ENCODE results near the gene PLOD3.

The PLOD3 gene

DNA sequence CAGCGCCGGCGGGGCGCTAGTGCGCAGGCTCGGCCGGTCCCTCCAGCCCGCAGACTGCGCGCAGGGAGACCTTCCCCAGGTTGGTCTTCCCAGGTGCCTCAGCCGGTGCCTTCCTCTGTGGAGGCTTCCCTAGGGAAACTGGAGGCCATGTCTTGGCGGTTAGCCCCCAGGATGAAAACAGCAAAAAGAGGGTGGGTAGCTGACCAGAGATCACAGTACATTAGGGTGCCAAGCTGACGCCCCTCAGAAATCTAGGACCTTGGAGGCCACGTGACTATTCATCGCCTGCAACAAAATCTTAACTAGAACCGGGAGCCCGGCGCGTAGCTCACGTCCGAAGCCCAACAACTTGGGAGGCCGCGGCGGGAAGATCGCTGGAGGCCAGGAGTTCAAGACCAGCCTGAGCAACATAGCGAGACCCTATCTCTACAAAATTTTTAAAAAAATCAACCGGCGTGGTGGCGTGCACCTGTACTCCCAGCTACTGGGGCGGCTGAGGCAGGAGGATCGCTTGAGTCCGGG lies 27.8 kb upstream of the PLOD3 start:
- peaks cover 16% of the 10 kb centered on the region for H3K36me3 ChIP-seq (ENCODE audit: insufficient read depth, low read depth, low read length)
- no peaks in the 10 kb centered on the region for H3K27me3 ChIP-seq (ENCODE audit: insufficient read depth, low read length)
- H3K9ac ChIP-seq (ENCODE audit: low read depth, low read length) = peak overlapping the region; percentile 91; the same call in 1 of the 2 replicates

DNA sequence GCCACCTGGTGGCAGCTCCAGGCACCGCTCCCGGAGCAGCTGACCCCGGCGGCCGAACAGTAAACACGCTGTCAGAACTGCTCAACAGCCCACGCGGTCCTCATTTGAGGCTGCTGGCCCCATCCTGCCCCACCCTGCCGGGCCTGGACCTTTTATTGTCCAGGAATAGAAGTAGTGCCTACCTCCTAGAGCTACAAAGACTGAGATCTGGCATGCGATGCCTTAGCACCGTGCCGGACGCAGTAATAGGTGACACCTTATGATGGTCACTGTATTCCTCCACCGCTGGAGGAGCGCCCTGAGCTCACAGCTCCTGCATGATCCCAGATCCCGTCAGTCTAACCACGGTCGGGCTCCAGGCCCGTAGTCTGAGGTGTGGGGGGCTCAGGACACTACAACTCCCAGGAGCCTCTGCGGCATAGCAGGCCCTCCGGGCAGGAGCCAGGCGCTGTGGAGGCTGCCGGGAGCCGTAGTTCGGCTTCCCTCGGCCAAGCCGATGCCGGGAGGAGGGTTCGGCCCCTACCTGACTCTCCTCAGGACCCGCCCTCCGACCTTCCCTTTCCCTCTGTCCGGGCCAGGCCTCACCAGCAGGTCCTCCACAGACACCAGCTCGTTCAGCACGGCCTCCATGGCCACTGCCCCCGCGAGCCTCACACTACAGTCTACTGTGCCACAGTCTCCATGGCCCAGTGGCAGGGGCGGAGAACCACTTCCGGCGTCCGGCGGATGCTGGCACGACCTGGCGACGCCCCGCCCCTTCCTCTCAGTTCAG lies 27.2 kb upstream of the PLOD3 start, which contains the start of gene FIS1:
Gene FIS1 (minus strand): TSS at position 707 of the 772 bp plus-strand sequence. CDS start 77 bp downstream, at position 630.
- peak within 1 kb of the TSS; percentile 86 for H3K27ac ChIP-seq (ENCODE audit: low read length)
- peaks cover 20% of the 10 kb centered on the region for H3K36me3 ChIP-seq (ENCODE audit: insufficient read depth, low read depth, low read length)
- H3K9ac ChIP-seq (ENCODE audit: low read depth, low read length) = peak within 1 kb of the TSS; percentile 91; the same call in 1 of the 2 replicates
- H3K4me3 ChIP-seq (ENCODE audit: low read length) = peak within 1 kb of the TSS; percentile 100
- H3K27me3 ChIP-seq (ENCODE audit: insufficient read depth, low read length) = no peaks in the 10 kb centered on the region
- no peaks in the 10 kb centered on the region for H3K4me1 ChIP-seq (ENCODE audit: insufficient read depth, low read length)
- no peaks in the 10 kb centered on the region for H3K9me3 ChIP-seq (ENCODE audit: insufficient read depth, low read depth, low read length)

More for the DNA sequence above, 27.8 kb upstream of the PLOD3 start:
- Histone ChIP-seq H3K4me1 (ENCODE audit: insufficient read depth, low read length) (no peaks in the 10 kb centered on the region), H3K27ac (ENCODE audit: low read length) (peak overlapping the region; percentile 69), H3K9me3 (ENCODE audit: insufficient read depth, low read depth, low read length) (no peaks in the 10 kb centered on the region), H3K4me3 (ENCODE audit: low read length) (peak overlapping the region; percentile 100)

DNA sequence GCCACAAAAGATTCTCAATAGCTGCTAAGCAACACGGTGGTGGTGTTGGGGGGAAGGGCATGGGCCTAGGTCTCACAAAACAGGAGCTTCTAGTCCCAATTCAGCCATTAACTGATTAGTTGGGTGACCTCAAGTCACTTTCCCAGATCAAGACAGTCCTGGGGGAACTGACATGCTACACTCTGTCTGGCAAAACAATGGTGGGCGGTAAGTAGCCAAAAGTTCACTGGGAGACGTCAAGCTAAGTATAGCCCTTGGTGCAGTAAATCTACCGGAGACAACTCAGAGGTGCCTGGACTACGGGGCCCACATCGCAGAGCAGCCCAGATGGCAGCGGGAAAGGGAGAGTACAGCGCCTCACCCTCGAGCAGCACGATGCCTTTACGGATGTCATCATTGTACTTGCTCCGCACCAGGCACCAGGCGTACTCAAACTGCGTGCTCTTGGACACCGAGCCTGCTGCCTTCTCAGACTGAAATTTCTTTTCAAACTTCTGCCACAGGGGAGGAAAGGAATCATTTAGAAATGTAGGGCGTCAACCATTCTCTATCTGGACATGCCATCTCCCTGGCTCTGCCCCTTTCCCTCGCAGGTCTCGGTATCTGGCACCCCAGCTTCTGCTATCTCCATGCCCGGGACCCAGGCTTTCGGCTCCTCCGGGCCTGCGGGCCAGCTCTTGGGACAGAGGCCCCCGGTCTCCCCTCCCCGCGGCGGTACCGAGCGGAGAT lies 26.4 kb upstream of the PLOD3 start:
- Histone ChIP-seq H3K4me3 (ENCODE audit: low read length) (peak overlapping the region; percentile 100), H3K4me1 (ENCODE audit: insufficient read depth, low read length) (no peaks in the 10 kb centered on the region), H3K36me3 (ENCODE audit: insufficient read depth, low read depth, low read length) (peaks cover 20% of the 10 kb centered on the region), H3K9me3 (ENCODE audit: insufficient read depth, low read depth, low read length) (no peaks in the 10 kb centered on the region), H3K27me3 (ENCODE audit: insufficient read depth, low read length) (no peaks in the 10 kb centered on the region), H3K27ac (ENCODE audit: low read length) (no peak overlapping the region), H3K9ac (ENCODE audit: low read depth, low read length) (peak overlapping the region; percentile 91; the same call in 1 of the 2 replicates)

DNA sequence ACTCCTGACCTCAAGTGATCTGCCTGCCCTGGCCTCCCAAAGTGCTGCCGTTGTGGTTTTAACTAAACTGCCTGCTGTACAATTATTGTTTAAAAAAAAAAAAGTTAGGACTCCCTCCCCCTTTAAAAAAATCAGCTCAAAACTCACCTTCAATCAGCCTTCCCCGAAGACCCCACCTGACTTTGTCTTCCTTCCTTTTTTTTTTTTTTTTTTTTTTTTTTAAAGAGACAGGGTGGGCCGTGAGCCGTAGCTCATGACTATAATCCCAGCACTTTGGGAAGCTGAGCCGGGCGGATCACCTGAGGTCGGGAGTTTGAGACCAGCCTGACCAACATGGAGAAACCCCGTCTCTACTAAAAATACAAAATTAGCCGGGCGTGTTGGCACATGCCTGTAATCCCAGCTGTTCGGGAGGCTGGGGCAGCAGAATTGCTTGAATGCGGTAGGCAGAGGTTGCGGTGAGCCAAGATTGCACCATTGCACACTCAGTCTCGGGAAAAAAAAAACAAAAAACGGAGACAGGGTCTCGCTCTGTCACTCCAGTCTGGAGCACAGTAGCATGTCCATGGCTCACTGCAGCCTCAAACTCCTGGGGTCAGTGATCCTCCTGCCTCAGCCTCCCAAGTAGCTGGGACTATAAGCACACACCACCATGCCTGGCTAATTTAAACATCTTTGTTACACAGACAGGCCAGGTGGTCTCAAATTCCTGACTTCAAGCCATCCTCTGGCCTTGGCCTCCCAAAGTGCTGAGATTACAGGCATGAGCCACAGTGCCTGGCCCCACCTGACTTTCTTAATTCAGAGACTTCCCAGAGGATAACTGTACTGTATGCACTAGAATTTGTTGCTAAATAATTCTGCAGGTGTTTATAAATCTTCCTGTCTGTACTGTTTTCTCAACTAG lies 24.3 kb upstream of the PLOD3 start:
- Histone ChIP-seq H3K9ac (ENCODE audit: low read depth, low read length) (no peak overlapping the region), H3K27me3 (ENCODE audit: insufficient read depth, low read length) (no peaks in the 10 kb centered on the region), H3K36me3 (ENCODE audit: insufficient read depth, low read depth, low read length) (peaks cover 30% of the 10 kb centered on the region), H3K4me1 (ENCODE audit: insufficient read depth, low read length) (0 out of 2 replicates have a peak, but pooled peaks cover 2% of the 10 kb centered on the region), H3K9me3 (ENCODE audit: insufficient read depth, low read depth, low read length) (no peaks in the 10 kb centered on the region), H3K27ac (ENCODE audit: low read length) (no peak overlapping the region), H3K4me3 (ENCODE audit: low read length) (no peak overlapping the region)

DNA sequence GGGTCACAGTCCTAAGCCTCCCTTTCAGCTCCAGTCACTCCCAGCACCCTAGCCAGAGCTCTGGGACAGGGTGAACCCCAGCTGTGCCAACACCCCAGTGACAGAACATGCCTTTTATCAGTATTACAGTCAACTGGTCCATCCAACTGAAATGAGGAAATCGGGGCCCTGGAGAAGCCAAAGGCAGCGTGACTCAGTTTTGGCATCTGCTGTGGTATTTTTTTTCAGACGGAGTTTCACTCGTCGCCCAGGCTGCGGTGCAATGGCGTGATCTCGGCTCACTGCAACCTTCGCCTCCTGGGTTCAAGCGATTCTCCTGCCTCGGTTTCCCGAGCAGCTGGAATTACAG lies 23.6 kb upstream of the PLOD3 start:
- Histone ChIP-seq H3K9me3 (ENCODE audit: insufficient read depth, low read depth, low read length) (no peaks in the 10 kb centered on the region), H3K4me3 (ENCODE audit: low read length) (no peak overlapping the region), H3K36me3 (ENCODE audit: insufficient read depth, low read depth, low read length) (peaks cover 30% of the 10 kb centered on the region), H3K9ac (ENCODE audit: low read depth, low read length) (no peak overlapping the region), H3K27me3 (ENCODE audit: insufficient read depth, low read length) (no peaks in the 10 kb centered on the region), H3K27ac (ENCODE audit: low read length) (no peak overlapping the region), H3K4me1 (ENCODE audit: insufficient read depth, low read length) (0 out of 2 replicates have a peak, but pooled peaks cover 2% of the 10 kb centered on the region)

DNA sequence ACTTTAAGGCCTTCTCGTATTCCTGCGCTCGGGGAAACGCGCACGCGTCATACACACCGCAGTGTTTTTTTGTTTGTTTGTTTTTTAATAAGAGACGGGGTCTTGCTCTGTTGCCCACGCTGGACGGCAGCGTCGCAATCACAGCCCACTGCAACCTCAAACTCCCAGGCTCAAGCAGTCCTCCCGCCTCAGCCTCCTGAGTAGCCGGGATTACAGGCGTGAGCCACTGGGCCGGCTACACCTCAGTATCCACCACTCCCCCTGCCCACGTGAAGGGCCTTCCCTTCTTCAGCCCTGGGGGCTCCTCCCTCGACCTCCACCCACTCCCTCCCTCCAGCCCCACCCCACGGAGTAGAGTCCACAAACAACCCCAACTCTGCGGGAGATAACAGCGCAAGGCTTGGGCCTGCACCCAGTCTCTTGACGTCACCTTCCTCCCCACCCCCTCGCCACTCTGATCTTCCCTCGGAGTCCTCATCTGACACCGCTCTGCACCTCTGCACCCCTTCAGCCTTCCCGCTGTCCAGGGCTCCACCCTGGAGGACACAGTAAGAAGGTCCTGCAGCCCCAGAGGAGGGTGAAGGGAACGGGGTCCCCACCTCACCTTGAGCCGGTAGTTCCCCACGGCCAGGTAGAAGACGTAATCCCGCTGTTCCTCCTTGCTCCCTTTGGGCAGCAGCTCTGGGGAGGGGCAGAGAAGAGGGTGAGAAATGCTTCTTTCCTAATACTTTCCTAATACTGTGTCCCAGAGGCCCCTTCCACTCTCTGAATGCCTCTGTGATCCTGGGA lies 23.0 kb upstream of the PLOD3 start:
- H3K9me3 ChIP-seq (ENCODE audit: insufficient read depth, low read depth, low read length) = no peaks in the 10 kb centered on the region
- no peak overlapping the region for H3K4me3 ChIP-seq (ENCODE audit: low read length)
- H3K9ac ChIP-seq (ENCODE audit: low read depth, low read length) = no peak overlapping the region
- H3K36me3 ChIP-seq (ENCODE audit: insufficient read depth, low read depth, low read length) = peaks cover 30% of the 10 kb centered on the region
- 0 out of 2 replicates have a peak, but pooled peaks cover 2% of the 10 kb centered on the region for H3K4me1 ChIP-seq (ENCODE audit: insufficient read depth, low read length)
- no peak overlapping the region for H3K27ac ChIP-seq (ENCODE audit: low read length)
- H3K27me3 ChIP-seq (ENCODE audit: insufficient read depth, low read length) = no peaks in the 10 kb centered on the region

DNA sequence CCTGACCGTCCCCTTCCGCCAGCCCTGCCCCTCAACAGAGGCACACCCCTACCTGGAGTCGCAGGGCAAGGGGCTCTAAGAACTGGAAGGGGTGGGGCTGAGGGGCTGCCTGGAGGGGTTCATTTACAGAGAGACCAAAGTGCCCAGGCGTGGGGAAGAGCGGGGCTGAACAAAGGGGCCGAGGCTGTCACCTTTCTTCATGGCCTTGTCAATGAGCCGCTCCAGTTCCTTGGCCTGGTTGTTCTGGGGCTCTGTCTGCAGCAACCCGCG lies 22.5 kb upstream of the PLOD3 start:
- H3K27ac ChIP-seq (ENCODE audit: low read length) = no peak overlapping the region
- peaks cover 30% of the 10 kb centered on the region for H3K36me3 ChIP-seq (ENCODE audit: insufficient read depth, low read depth, low read length)
- H3K9me3 ChIP-seq (ENCODE audit: insufficient read depth, low read depth, low read length) = no peaks in the 10 kb centered on the region
- no peaks in the 10 kb centered on the region for H3K27me3 ChIP-seq (ENCODE audit: insufficient read depth, low read length)
- 0 out of 2 replicates have a peak, but pooled peaks cover 2% of the 10 kb centered on the region for H3K4me1 ChIP-seq (ENCODE audit: insufficient read depth, low read length)
- no peak overlapping the region for H3K4me3 ChIP-seq (ENCODE audit: low read length)
- H3K9ac ChIP-seq (ENCODE audit: low read depth, low read length) = no peak overlapping the region

DNA sequence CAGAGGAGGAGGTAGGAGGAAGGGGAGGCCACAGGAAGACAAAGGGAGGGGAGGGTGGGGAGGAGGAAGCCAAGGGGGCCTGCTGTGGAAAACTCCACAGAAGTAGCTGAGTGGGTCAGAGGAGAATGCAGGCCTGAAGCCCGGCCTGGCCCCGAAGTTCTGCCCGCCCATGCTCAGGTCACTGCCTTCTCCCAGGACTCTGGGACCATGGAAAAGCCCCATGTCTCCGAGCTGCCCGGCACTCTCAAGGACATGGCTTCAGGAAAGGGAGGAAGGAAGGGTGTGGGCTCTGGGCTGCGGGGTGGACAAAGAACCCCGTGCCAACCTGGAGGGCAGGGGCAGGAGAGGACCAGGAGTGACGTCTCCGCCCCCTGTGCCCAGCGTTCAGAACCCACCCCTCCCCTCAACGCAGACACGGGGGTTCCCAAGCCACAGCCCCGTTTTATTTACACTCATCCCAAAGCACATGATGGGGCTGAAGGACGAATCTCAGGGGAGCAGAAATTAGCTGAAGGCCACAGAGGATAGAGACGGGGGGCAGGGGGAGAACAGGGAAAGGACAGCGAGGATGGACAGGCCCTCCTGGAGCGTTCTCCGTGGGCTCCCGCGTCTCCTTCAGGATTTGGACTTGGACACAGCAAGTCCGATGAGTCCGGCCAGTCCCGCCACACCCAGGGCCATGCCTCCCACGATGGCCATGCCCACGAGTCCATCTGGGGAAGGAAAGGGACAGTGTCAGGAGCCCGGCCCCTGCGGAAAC lies 22.0 kb upstream of the PLOD3 start:
- Histone ChIP-seq H3K27ac (ENCODE audit: low read length) (no peak overlapping the region), H3K4me3 (ENCODE audit: low read length) (no peak overlapping the region), H3K36me3 (ENCODE audit: insufficient read depth, low read depth, low read length) (peaks cover 30% of the 10 kb centered on the region), H3K27me3 (ENCODE audit: insufficient read depth, low read length) (no peaks in the 10 kb centered on the region), H3K9me3 (ENCODE audit: insufficient read depth, low read depth, low read length) (no peaks in the 10 kb centered on the region), H3K4me1 (ENCODE audit: insufficient read depth, low read length) (0 out of 2 replicates have a peak, but pooled peaks cover 2% of the 10 kb centered on the region), H3K9ac (ENCODE audit: low read depth, low read length) (no peak overlapping the region)

DNA sequence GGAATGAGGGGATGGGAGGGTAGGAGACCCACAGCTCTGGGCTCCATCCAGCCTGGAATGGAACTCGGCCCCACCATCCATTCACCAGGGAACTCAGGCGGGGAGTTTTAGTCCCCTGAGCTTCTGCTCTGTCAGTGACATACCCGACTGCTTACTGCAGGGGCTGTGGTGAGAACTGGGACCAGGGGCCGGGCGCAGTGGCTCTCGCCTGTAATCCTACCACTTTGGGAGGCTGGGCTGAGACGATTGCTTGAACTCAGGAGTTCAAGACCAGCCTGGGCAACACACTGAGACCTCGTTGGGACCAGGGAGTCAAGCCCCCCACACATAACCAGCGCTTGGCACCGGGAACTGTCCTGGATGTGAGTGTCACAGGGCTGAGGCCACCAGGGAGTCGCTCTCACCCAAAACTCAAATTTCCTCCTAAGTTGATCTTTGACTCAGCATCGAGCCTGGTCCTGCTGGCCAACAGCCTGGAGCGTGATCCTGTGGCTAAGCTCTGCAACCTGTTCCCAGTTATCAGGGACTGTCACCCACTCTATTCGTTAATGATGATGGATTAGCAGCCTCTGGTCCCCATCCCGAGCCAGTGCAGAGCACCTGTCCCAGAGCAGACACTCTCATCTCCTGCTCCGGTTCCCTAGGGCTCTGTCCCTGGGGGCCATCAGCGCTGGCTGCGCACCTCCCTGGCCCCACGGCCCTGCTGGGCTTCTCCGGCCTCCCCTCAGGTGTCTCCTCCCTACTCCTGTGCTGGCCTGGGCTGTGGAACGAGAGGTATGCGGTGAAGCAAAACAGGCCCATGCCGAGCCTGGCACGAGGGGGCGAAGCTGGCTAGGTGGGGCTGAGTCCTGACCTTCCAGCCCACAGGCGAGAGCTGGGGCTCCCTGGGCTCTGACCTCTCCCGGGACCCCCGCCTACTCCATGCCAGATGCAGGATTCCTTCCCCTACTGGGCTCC lies 21.1 kb upstream of the PLOD3 start:
- H3K36me3 ChIP-seq (ENCODE audit: insufficient read depth, low read depth, low read length) = peaks cover 30% of the 10 kb centered on the region
- no peaks in the 10 kb centered on the region for H3K27me3 ChIP-seq (ENCODE audit: insufficient read depth, low read length)
- H3K4me3 ChIP-seq (ENCODE audit: low read length) = no peak overlapping the region
- no peak overlapping the region for H3K9ac ChIP-seq (ENCODE audit: low read depth, low read length)
- no peak overlapping the region for H3K27ac ChIP-seq (ENCODE audit: low read length)
- H3K9me3 ChIP-seq (ENCODE audit: insufficient read depth, low read depth, low read length) = no peaks in the 10 kb centered on the region
- 0 out of 2 replicates have a peak, but pooled peaks cover 2% of the 10 kb centered on the region for H3K4me1 ChIP-seq (ENCODE audit: insufficient read depth, low read length)

Measured in iPS-20b (cell line).